COLO829 (cell line): Measurements from ENCODE around the gene PAQR7.

Source experiments
- DNase-seq: peaks from one replicate; pipeline ENCODE4 v3.0.0; 2012; ENCODE audit warnings: low spot score

Gene PAQR7

DNA sequence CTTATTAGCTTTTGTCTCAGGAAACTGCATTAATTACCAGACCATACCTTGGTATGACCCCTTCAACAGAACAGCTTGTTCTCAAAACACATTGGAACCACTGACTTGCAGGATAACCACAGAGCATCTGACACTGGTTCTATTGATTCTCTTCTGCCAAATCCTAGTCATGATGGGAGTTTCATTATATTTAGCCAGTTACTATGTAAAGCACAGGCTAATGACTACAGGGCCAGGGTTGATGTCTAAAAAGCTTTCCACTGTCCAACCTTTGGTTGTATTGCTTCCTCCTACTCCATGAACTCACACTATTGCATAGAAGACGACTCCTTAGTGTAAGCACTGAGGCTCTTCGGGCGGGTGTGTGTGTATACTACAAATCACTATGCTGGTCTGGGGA, 27.0 kb upstream of the PAQR7 start:
- DNase-seq: no peak

GRCh38 chr1:25900219-25900618, 24.7 kb upstream of the PAQR7 start:
- DNase-seq: peak; percentile 51

- DNase-seq: no peak
Measured at GRCh38 chr1:25899792-25900191, 24.3 kb upstream of the PAQR7 start.

- DNase-seq: no peak
Measured at GRCh38 chr1:25898223-25899015, 22.9 kb upstream of the PAQR7 start.

DNA sequence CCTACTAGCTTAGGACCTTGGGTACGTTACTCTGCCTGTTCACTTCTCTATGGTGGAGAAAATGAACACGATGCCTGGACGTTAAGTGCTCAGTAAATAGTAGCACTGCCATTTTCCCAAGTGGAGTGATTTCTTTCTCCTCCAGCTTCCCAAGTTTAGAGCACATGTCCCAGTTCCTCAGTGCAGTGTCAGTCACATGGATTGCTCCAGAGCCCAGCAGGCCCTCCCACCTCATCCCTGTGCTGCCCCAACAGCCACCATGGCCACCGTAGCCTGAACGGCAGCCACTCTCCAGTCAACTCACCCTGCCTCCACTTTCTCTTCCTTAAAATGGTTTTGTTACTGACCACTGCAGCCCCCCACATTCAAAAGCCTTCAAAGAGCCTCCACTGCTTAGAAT, 22.2 kb upstream of the PAQR7 start:
- no peak for DNase-seq

GRCh38 chr1:25896266-25896665, 20.8 kb upstream of the PAQR7 start:
- DNase-seq: no peak

DNA sequence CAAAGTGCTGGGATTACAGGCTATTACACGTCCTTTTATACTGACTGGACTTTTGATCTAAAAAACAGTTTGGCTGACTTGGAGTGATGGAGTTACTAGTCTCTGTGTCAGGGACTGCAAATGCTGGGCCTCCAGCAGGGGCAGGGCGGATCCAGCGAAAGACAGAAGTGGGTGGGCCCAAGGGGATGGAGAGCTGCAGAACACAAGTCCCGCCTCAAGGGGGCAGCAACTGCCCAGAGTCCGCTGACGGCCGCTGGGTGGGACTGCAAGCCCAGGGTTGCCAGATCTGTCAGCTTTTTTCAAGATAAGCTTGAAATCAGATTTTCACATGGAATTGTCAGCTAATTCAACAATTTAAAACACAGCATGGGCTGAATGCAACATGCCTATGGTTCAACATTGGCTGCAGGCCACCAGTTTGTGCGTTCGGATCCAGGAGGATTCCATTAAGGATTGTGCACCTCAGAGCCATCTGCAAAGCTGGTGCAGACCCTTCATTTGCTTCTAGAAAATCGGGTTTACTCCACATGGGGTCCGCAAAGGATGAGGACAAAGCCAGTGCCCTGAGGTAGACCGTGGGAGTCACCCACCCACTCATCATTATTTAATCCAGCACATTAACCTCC, 20.0 kb upstream of the PAQR7 start:
- DNase-seq: peak; percentile 91

DNA sequence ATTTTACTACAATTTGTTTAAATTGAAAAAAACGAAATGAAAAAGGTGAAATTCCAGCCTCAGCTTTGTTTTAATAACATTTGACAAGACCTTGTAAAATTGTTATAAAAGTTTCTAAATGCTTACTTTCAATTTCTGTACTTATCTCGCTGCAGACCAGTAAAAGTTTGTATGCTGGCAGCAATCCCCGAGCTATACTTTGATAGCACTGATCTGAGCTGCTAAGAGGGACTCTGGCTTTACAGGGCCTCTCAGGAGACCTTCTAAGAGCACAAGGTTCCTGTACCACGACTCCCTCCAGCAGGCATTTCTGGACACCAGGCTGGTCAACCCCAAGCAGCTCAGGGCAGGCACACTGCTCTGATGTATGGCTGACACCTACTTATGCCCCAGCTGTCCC, 17.6 kb upstream of the PAQR7 start:
- DNase-seq: no peak

DNA sequence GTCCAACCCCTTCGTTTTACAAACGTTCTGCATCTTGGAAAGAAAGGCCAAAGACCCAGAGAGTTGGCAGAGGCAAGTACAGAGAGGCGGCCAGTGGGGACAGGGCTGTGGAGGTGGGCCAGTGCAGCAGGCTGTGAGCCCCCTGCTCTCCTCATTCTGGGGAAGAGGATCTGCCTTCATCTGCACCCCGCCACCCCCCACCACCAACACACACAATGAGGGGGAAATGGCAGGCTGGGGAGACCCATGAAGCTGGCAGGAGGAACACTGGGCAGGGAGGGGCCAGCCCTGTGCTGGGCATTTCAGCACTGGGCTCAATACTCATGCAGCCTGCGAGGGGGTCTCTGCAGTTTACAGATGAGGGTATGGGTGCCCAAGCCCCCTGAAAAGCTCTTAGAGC, 16.1 kb upstream of the PAQR7 start:
- DNase-seq: no peak

DNA sequence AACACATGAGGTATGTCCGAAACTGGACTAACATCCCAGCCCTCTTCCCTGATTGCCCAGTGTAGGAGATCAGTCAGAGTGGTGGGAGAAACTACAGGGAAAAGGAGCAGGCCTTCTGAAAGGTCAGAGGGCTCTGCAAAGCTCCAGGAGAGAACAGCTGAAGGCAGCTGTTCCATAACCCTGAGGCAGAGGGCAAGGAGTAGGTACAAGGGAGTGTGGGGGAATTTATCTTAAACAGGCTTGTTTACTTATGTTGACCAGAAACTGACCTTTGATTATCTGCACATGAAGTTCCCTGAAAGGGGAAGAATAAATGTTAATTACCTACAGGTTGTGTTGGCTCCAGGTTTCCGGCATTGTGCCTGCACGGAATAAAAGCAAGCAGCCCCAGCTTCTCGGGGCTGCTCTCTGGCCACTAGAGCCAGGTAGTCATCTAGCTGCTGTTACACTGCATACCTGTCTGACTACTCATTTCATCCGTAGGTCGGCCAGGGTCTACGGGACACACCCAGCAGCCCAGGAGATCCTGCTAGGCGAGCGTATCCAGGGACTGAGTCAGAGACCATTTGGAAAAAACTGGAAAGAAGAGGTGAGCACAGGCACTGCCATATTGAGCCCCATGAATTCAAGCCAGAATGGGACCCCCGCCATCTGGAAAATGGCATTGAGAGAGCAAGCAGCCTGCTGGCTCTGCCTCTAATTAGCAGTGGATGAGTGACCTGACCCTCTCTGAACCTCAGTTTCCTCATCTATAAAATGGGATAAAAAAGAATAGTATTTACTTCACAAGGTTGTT, 14.9 kb upstream of the PAQR7 start:
- no peak for DNase-seq

- DNase-seq: no peak
Measured at GRCh38 chr1:25889470-25889869, 14.0 kb upstream of the PAQR7 start.

- no peak for DNase-seq
Measured at GRCh38 chr1:25888426-25888987, 13.0 kb upstream of the PAQR7 start.

DNA sequence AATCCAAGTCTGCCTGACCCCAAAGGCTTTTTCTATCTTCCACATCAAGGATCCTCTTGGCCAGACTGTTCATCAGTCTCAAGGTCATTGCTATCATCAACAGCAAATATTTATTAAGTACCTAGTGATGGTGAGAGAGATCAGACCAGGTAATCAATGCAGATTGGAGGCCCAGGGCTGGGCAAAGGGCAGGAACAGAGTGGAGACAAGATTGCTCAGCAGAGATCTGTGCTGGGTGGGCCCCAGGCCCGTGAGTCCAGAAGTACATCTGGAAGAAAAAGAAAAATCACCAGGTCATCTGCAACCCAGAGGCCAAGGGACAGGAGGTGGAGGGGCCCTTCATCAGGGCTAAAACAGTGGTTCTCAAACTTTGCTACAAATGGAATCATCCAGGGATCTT, 10.1 kb upstream of the PAQR7 start:
- no peak for DNase-seq

DNA sequence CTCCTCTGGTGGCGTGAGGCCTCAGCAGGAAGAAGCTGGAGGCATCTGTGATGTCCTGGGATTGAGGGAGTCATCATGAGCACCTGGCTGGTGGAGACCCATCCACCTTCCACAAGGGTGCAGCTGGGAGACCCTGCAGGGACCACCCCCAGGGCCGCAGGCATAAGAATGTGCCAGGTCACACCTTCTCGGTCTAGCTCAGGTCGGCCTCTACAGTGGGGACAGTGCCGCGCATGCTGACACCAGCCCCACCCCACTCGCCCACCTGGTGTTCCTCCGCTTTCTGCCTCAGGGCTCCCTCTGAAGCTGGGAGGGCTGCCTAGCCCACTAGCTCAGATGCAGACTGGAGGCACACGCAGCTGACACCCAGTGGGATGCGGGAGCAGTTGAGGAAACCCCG, 5.8 kb upstream of the PAQR7 start:
- no peak for DNase-seq

DNA sequence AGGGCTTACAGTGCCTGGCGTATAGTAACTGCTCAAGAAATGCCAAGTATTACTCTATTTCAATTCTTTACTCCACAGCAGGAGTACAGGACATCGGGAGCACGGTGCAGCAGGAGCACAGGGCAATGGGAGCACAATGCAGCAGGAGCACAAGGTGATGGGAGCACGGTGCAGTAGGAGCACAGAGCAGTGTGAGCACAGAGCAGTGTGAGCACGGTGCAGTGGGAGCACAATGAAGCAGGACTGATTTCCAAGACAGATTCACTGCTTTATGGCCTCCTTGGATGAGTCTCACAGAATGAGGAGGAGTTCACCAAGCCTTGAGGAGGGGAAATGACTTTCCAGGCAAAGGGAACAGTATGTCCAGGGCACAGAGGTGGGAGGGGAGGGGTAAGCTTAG, 5.0 kb upstream of the PAQR7 start:
- DNase-seq: no peak

GRCh38 chr1:25879675-25880074, 4.2 kb upstream of the PAQR7 start:
- DNase-seq: no peak

DNA sequence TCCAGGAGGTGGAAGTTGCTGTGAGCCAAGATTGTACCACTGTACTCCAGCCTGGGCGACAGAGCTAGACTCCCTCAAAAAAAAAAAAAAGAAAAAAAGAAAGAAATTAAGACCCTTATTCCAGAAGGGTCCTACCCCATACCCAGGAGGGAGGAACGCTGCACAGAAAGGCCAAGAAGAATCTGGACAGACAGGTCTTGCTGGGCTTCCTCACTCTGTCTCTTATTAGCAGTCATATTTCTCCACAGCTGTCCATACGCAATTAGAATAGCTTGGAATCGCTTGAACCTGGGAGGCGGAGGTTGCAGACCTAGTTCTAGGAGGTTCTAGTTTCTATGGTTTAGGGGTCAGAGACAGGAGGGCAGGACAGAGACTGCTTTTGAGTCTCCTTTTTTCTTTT, 3.2 kb upstream of the PAQR7 start:
- no peak for DNase-seq

- no peak for DNase-seq
Measured at GRCh38 chr1:25877155-25877554, 1.6 kb upstream of the PAQR7 start.

DNA sequence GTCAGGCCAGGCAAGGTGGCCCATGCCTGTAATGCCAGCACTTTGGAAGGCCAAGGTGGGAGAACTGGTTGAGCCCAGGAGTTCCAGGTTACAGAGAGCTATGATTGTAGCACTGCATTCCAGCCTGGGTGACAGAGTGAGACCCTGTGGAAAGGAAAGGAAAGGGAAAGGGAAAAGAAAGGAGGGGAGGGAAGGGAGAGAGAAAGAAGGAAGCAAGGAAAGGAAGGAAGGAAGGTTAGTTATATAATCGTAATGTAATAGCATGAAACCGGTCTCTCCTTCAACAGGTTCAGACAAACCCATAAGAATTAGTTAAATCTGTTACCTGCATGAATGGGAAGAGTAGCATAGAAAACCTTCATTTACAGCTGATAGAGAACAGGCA, 1.2 kb upstream of the PAQR7 start:
- no peak for DNase-seq

DNA sequence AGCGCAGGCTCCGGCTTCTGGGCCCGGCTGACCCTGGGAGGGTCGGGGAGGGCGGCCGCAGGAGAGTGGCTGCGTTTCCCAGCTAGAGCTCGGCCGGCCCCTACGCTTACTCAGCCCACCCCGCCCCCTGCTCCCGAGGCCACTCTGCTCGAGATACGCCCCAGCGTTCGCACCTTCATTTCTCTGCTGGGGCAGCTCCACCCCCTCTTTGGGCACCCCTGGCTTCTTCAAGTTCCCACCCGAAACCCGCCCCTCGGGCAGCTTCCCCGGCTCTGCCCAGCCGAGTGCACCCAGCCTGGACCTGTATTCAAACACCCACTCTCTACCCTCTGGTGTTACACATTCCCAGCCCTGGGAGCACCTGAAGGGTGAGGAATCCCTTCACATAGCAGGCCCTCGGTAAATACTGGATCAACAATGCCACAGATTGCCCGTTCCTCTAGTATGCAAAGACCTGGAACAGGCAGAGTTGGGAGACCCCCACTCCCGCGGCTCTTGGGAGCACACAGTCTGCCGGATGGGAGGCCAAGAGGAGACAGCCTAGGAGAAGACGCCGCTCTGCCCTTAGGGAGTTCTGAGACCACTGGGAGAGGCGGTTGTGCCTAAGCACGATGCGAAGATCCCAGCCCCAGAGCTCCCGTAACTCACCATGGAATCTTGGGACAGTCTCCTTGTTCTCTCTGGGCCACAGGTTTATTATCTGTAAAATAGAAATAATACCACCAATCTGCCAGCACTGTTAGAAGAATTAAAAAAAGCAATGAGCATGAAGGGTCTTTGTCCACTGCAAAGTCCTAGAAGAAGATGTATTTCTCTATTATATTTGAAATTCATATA, 566 bp upstream of the PAQR7 start:
- no peak for DNase-seq

DNA sequence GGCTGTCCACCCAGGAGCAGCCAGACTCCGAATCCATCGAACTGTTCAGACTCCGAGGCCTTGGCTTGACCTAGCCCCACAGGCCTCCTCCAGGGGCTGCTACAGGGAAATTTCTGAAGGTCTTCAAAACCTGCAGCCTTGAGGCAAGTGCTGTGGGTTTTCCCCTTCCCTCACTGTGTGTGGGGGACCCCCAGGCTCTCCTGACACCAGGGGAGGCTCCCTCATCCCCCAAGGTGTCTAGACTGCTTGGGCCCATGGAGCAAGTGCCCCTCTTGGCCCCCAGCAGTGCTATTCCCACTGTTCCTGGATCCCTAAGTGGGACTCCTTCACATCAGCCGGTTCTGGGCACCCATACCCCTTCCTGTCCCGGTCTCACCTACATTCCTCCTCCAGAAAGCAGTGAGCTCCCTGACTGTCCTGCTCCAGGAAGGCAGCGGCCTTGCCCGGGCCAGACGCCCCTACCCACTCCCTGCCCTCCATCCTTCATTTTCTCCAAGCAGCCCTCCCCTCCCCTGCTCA, 814 bp downstream of the PAQR7 start:
- DNase-seq: no peak

DNA sequence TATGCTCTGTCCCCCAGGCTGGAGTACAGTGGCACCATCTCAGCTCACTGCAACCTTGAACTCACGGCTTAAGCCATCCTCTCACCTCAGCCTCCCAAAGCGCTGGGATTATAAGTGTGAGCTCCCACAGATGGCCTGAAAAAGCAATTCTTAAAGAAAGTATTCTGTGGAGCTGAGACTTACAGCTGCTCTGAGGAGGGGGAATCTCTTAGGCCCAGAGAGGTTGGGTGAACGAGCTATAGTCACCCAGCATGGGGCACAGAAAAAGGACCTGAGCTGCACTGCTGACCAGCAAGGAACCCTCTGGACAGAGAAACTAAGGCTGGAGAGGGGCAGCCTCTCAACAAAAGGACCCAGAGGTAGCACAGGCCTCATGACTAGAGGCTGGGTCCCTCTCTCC, 1.3 kb downstream of the PAQR7 start:
- DNase-seq: no peak
